Epithelial cell of proximal tubule (primary cell): ENCODE results near the gene LUZP2. TPM values are rescaled to one million over a fixed set of nuclear protein-coding genes. Genes with fewer than 3 reads are reported as not detected.

Experiments used
- DNase-seq: peaks from one replicate; pipeline ENCODE4 v3.0.0-alpha.2; 2011; ENCODE audit warnings: low read depth
- H3K4me3 ChIP-seq: 2 replicates; pipeline ENCODE4 v1.5.1; 2011; ENCODE audit warnings: low read depth, mild to moderate bottlenecking, low read length
- total RNA-seq: library from RNA; depleted of rRNA; stranded (reverse); fragments of >200 nt; gene quantifications from 2 replicates; pipeline ENCODE4 v1.2.3, GENCODE V29; 2015
- TF ChIP-seq, protein P1 (sequence below): conservative IDR thresholded peaks from 2 replicates; pipeline ENCODE4 v1.5.1; 2012; ENCODE audit warnings: low read depth, mild to moderate bottlenecking, low read length

LUZP2 gene
- total RNA-seq, 1 donor from 2014 or later: 0.75 TPM

DNA sequence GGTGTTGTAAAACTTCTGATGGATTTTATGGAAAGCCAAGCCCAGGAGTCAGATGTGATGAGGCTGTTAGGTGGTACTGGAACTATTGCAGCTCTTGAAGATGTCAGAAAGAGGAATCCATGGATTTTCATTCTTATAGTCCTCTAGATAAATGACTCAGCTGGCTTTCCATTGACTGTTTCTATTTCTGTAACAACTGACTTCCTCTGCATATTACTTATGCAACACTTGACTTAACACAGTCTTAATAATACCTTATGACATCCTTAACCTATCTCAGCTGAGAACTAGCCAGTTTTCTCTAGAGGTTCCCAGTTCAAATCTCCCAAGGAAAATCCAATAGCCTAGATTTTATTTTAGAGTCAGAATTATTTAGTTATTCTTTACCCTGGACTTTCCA lies 263.8 kb downstream of the LUZP2 start:
- TF ChIP-seq, protein P1, sequence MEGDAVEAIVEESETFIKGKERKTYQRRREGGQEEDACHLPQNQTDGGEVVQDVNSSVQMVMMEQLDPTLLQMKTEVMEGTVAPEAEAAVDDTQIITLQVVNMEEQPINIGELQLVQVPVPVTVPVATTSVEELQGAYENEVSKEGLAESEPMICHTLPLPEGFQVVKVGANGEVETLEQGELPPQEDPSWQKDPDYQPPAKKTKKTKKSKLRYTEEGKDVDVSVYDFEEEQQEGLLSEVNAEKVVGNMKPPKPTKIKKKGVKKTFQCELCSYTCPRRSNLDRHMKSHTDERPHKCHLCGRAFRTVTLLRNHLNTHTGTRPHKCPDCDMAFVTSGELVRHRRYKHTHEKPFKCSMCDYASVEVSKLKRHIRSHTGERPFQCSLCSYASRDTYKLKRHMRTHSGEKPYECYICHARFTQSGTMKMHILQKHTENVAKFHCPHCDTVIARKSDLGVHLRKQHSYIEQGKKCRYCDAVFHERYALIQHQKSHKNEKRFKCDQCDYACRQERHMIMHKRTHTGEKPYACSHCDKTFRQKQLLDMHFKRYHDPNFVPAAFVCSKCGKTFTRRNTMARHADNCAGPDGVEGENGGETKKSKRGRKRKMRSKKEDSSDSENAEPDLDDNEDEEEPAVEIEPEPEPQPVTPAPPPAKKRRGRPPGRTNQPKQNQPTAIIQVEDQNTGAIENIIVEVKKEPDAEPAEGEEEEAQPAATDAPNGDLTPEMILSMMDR: no peak
- peak; percentile 18 for DNase-seq

DNA sequence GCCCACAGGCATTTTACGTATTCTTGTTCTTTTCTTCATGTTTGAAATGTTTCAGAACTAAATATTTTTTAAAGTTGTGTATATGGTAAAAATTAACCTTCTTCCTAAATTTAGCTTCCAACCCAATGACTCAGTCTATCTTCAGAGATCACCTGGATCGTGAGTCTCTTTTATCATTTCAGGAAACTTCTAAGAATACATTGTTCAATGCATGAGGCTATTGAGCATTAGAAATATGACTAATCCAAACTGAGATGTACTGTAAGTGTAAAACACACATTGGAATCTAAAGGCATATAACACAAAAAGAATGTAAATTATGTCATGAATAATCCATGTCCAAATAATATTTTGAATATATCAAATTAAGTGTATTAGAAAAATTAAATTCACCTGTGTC lies 265.2 kb downstream of the LUZP2 start:
- no peak for DNase-seq
- H3K4me3 ChIP-seq: no peak overlapping the region
- TF ChIP-seq, protein P1: no peak

More for the DNA sequence above, 263.8 kb downstream of the LUZP2 start:
- no peak overlapping the region for H3K4me3 ChIP-seq

DNA sequence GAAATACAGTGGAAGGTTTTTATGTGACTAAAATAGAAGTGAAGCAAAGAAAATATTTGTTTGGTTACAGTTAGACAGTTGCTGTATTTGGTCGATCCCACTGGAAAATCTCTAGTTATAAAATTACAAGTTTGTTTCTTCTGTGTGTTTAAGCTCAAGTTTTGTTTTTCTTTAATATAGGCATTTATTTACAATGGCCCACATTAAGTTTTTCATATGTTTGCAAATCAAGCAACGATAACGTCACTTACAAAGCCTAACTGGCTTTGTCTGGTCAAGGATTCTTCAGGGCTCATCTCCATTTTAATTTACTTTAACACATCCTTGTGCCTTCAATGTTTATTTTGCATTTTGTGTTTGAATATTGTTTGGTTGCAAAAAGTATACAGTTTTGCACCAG lies 270.6 kb downstream of the LUZP2 start:
- no peak for DNase-seq
- TF ChIP-seq, protein P1: no peak
- H3K4me3 ChIP-seq: no peak overlapping the region

GRCh38 chr11:24773322-24773721 lies 276.5 kb downstream of the LUZP2 start:
- DNase-seq: no peak
- no peak overlapping the region for H3K4me3 ChIP-seq
- TF ChIP-seq, protein P1: no peak

GRCh38 chr11:24779791-24780190 lies 282.9 kb downstream of the LUZP2 start:
- no peak overlapping the region for H3K4me3 ChIP-seq
- no peak for DNase-seq
- TF ChIP-seq, protein P1: peak; percentile 42

- TF ChIP-seq, protein P1: peak; percentile 34
- no peak for DNase-seq
- no peak overlapping the region for H3K4me3 ChIP-seq
Measured at GRCh38 chr11:24781288-24781687, 284.4 kb downstream of the LUZP2 start.

- no peak for DNase-seq
Measured at GRCh38 chr11:24793479-24793878, 296.6 kb downstream of the LUZP2 start.

More at GRCh38 chr11:24793479-24793878, 296.6 kb downstream of the LUZP2 start:
- no peak overlapping the region for H3K4me3 ChIP-seq
- TF ChIP-seq, protein P1: no peak
